Measurements from ENCODE around the gene ZSCAN23. TPM values are rescaled to one million over a fixed set of nuclear protein-coding genes. Genes with fewer than 3 reads are reported as not detected.
"Not testable (repeated sequence)": the region's sequence is repeated elsewhere in the genome, so short reads cannot be mapped to it uniquely, and the experiment has no call there.

ZSCAN23 gene
- total and polyA plus RNA-seq, 8 donors: 0.23 to 5.3 (median 0.67) TPM; not detected in 4

DNA sequence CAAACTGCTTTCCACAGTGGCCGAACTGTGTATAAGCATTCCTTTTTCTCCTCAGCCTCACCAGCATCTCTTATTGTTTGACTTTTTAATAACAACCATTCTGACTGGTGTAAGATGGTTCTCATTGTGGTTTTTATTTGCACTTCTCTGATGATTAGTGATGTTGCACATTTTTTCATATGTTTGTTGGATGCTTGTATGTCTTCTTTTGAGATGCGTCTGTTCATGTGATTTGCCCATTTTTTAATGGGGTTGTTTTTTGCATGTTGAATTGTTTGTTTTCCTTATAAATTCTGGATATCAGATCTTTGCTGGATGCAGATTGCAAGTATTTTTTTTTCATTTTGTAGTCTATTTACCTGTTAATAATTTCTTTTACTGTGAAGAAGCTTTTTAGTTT, 32.5 kb downstream of the ZSCAN23 start:
- WGBS, 5 donors: 87 to 100% (median 99%) methylated on average over 2 of the region's 2 CpGs
- Histone ChIP-seq H3K27me3 (peaks cover 0 to 14% (median 0%) of the 10 kb centered on the region in 3 donors), H3K27ac (no peak overlapping the region), H3K36me3 (no peaks in the 10 kb centered on the region), H3K4me3 (no peak overlapping the region), H3K9me3 (peaks cover 0 to 16% (median 0%) of the 10 kb centered on the region in 4 donors), H3K4me1 (no peaks in the 10 kb centered on the region)
- no peak for DNase-seq
- TF ChIP-seq POLR2AphosphoS5 (IDR thresholded peaks at IDR 0.05) (no peak), POLR2A (IDR thresholded peaks at IDR 0.05) (no peak), EP300 (IDR thresholded peaks at IDR 0.05) (no peak)
- TF ChIP-seq, protein P1, sequence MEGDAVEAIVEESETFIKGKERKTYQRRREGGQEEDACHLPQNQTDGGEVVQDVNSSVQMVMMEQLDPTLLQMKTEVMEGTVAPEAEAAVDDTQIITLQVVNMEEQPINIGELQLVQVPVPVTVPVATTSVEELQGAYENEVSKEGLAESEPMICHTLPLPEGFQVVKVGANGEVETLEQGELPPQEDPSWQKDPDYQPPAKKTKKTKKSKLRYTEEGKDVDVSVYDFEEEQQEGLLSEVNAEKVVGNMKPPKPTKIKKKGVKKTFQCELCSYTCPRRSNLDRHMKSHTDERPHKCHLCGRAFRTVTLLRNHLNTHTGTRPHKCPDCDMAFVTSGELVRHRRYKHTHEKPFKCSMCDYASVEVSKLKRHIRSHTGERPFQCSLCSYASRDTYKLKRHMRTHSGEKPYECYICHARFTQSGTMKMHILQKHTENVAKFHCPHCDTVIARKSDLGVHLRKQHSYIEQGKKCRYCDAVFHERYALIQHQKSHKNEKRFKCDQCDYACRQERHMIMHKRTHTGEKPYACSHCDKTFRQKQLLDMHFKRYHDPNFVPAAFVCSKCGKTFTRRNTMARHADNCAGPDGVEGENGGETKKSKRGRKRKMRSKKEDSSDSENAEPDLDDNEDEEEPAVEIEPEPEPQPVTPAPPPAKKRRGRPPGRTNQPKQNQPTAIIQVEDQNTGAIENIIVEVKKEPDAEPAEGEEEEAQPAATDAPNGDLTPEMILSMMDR (IDR thresholded peaks at IDR 0.05): no peak
- intact Hi-C loops (cut with DNase I; ENCODE audit: low total_unique reads): no loop called here

DNA sequence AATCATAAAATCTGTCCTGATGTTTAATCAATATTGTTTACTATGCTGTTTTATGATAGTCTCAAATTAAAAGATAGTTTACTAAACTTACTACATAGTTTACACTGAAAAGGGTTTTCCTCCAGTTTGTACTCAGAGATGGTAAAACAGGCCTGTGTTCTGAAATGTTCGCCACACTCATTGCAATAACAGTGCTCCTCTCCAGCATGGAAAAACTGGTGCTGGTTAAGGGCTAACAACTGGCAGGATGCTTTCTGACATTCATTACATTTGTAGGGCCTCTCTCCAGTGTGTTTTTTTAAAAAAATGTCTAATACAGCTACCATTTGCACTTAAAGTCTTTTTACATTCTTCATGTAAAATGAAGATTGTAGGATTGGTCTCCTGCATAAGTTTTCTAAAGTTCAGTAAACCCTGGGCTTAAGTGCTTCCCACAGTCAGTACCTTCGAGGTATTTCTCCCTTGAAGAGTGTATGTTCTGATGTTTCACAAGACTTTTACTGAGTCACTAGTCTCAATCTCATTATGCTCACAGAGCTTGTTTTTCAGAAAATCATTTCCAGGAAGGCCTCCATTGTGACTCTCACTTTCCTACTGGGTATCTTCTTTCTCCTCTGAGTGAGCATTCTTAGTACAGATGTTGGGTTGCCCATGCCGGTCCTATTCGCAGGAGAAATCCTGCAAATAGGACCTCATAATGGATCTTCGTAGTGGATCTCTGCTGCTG, 35.1 kb downstream of the ZSCAN23 start:
- no peaks in the 10 kb centered on the region for H3K4me1 ChIP-seq
- no peak overlapping the region for H3K27ac ChIP-seq
- DNase-seq: no peak
- no peak overlapping the region for H3K4me3 ChIP-seq
- WGBS, 5 donors: 83 to 89% (median 86%) methylated on average over 5 of the region's 5 CpGs
- no peak for TF ChIP-seq POLR2AphosphoS5 (IDR thresholded peaks at IDR 0.05)
- no peak for TF ChIP-seq POLR2A (IDR thresholded peaks at IDR 0.05)
- no peak for TF ChIP-seq EP300 (IDR thresholded peaks at IDR 0.05)
- TF ChIP-seq, protein P1 (IDR thresholded peaks at IDR 0.05): no peak
- peaks cover 0 to 12% (median 0%) of the 10 kb centered on the region in 4 donors for H3K9me3 ChIP-seq
- intact Hi-C loops (cut with DNase I; ENCODE audit: low total_unique reads): no loop called here
- H3K27me3 ChIP-seq: peaks cover 0 to 28% (median 0%) of the 10 kb centered on the region in 3 donors
- no peaks in the 10 kb centered on the region for H3K36me3 ChIP-seq

DNA sequence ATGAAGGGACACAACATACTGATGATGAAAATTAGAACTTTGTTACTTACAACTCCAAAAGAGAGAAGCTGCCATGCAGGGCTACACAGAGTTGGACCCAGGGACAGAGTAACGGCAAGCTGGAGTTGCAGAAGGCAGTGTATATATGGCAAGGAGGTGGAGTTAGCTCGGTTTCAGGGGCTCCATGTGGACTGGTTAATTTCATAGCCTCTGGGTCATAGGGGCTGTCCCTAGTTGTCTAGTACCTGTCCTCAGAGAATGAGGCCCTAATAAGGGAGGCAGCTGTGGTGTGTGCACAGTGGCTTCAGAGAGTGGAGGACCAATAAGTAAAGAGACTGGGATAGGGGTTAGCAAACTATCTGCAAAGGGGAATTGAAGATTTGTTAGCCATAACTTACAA, 35.9 kb downstream of the ZSCAN23 start:
- 46 to 65% (median 58%) methylated on average over 2 of the region's 2 CpGs for WGBS, 5 donors
- TF ChIP-seq POLR2AphosphoS5 (IDR thresholded peaks at IDR 0.05): no peak
- H3K4me3 ChIP-seq: no peak overlapping the region
- intact Hi-C loops (cut with DNase I; ENCODE audit: low total_unique reads): no loop called here
- H3K27ac ChIP-seq: no peak overlapping the region
- H3K36me3 ChIP-seq: no peaks in the 10 kb centered on the region
- H3K4me1 ChIP-seq: no peaks in the 10 kb centered on the region
- peaks cover 0 to 28% (median 0%) of the 10 kb centered on the region in 3 donors for H3K27me3 ChIP-seq
- DNase-seq: no peak
- peaks cover 0 to 12% (median 0%) of the 10 kb centered on the region in 4 donors for H3K9me3 ChIP-seq

DNA sequence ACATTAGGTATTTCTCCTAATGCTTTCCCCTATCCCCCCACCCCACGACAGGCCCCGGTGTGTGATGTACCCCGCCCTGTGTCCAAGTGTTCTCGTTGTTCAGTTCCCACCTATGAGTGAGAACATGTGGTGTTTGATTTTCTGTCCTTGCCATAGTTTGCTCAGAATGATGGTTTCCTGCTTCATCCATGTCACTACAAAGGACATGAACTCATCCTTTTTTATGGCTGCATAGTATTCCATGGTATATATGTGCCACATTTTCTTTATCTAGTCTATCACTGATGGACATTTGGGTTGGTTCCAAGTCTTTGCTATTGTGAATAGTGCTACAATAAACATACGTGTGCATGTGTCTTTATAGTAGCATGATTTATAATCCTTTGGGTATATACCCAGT, 39.4 kb downstream of the ZSCAN23 start:
- H3K9me3 ChIP-seq; H3K4me1 ChIP-seq; H3K27ac ChIP-seq; intact Hi-C loops (cut with DNase I; ENCODE audit: low total_unique reads); H3K4me3 ChIP-seq; H3K36me3 ChIP-seq; DNase-seq: not testable (repeated sequence)
- 80 to 93% (median 87%) methylated on average over 4 to 5 of the region's 5 CpGs for WGBS, 5 donors
- H3K27me3 ChIP-seq: peaks cover 0 to 23% (median 0%) of the 10 kb centered on the region in 3 donors

DNA sequence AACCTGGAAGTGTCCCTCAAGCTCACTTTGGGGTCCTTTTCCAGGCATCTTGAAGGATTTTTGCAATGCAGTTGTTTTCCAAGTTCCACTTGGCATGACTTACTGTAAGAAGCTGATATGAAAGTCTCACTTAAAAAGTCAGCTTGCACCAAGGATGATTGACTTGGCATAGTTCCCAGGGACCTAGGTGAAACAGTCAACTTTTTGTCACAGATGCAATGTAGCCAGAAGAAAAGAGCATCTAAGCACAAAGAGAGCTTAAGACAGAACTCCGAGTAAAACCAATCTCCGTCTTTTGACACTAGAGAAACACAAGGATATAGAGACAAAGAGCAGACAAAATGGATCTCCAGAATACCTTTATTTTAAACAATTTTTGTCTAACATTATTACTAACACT, 41.1 kb downstream of the ZSCAN23 start:
- H3K4me1 ChIP-seq: peaks cover 0 to 20% (median 12%) of the 10 kb centered on the region in 4 donors
- WGBS, 5 donors: 54 to 79% (median 74%) methylated on average over 2 of the region's 2 CpGs
- H3K9me3 ChIP-seq: no peaks in the 10 kb centered on the region
- peaks cover 0 to 10% (median 5%) of the 10 kb centered on the region in 4 donors for H3K36me3 ChIP-seq
- TF ChIP-seq POLR2AphosphoS5 (IDR thresholded peaks at IDR 0.05) (no peak), POLR2A (IDR thresholded peaks at IDR 0.05) (no peak), EP300 (IDR thresholded peaks at IDR 0.05) (no peak)
- TF ChIP-seq, protein P1 (IDR thresholded peaks at IDR 0.05): no peak
- no peak overlapping the region for H3K27ac ChIP-seq
- no peak for DNase-seq
- H3K4me3 ChIP-seq: no peak overlapping the region
- peaks cover 0 to 20% (median 0%) of the 10 kb centered on the region in 3 donors for H3K27me3 ChIP-seq
- intact Hi-C loops (cut with DNase I; ENCODE audit: low total_unique reads): no loop called here
